CD8-positive, alpha-beta memory T cell (primary cell): ENCODE data around the gene DMRTC2. TPM values are rescaled to one million over a fixed set of nuclear protein-coding genes. Genes with fewer than 3 reads are reported as not detected.

Source experiments
- CTCF ChIA-PET: fragments of 350-600 bp; sonication (Branson Sonifier 250); formaldehyde crosslinking; loops from one replicate; lab custom pipeline; 2021; ENCODE audit warnings: antibody characterized with exemption; lab: Charles Lee
- POLR2A ChIA-PET: fragments of 350-600 bp; sonication (Branson Sonifier 250); formaldehyde crosslinking; loops from one replicate; lab custom pipeline; 2021; ENCODE audit warnings: antibody characterized with exemption; lab: Charles Lee
- DNase-seq, 5 donors: peaks; one replicate each; pipeline versions ENCODE4 v3.0.0 to v3.0.0-alpha.2; 2020 to 2022; ENCODE audit warnings: mixed read lengths in 1 of 5
- H3K27ac ChIP-seq: one replicate; pipeline ENCODE4 v1.7.0; 2013; ENCODE audit warnings: low read depth, mild to moderate bottlenecking, low read length, moderate library complexity
- H3K27me3 ChIP-seq: 2 replicates; pipeline ENCODE4 v1.7.0; 2013; ENCODE audit warnings: low read length, mild to moderate bottlenecking; ENCODE audit not compliant: insufficient read depth, poor library complexity, severe bottlenecking
- H3K36me3 ChIP-seq: 2 replicates; pipeline ENCODE4 v1.7.0; 2013; ENCODE audit warnings: mild to moderate bottlenecking, low read length, moderate library complexity; ENCODE audit not compliant: insufficient read depth
- H3K4me1 ChIP-seq: 2 replicates; pipeline ENCODE4 v1.7.0; 2013; ENCODE audit warnings: mild to moderate bottlenecking, low read length, moderate library complexity; ENCODE audit not compliant: insufficient read depth
- H3K4me3 ChIP-seq: 2 replicates; pipeline ENCODE4 v1.7.0; 2013; ENCODE audit warnings: mild to moderate bottlenecking, low read length
- H3K9me3 ChIP-seq: 2 replicates; pipeline ENCODE4 v1.7.0; 2013; ENCODE audit warnings: mild to moderate bottlenecking, low read length
- H3K27ac Mint-ChIP-seq, 8 donors: one replicate each; pipeline ENCODE4 v1.8.0; 2020 to 2021; ENCODE audit warnings: mixed read lengths in 8 of 8, mild to moderate bottlenecking in 6 of 8, inconsistent platforms in 3 of 8, moderate library complexity in 3 of 8
- H3K27me3 Mint-ChIP-seq, 2 donors: one replicate each; pipeline ENCODE4 v1.8.0; 2020 to 2021; ENCODE audit warnings: mixed read lengths in 2 of 2, mild to moderate bottlenecking in 1 of 2, moderate library complexity in 1 of 2
- H3K36me3 Mint-ChIP-seq, 3 donors: one replicate each; pipeline ENCODE4 v1.8.0; 2020 to 2021; ENCODE audit warnings: mixed read lengths in 3 of 3, inconsistent platforms in 1 of 3, mild to moderate bottlenecking in 1 of 3
- H3K4me1 Mint-ChIP-seq, 3 donors: one replicate each; pipeline ENCODE4 v1.8.0; 2020 to 2021; ENCODE audit warnings: mixed read lengths in 3 of 3, inconsistent platforms in 1 of 3, mild to moderate bottlenecking in 1 of 3
- H3K4me3 Mint-ChIP-seq, 7 donors: one replicate each; pipeline ENCODE4 v1.8.0; 2020 to 2021; ENCODE audit warnings: mixed read lengths in 7 of 7, mild to moderate bottlenecking in 6 of 7, moderate library complexity in 4 of 7, inconsistent platforms in 2 of 7
- H3K9me3 Mint-ChIP-seq, 5 donors: one replicate each; pipeline ENCODE4 v1.8.0; 2020 to 2022; ENCODE audit warnings: mixed read lengths in 5 of 5, mild to moderate bottlenecking in 3 of 5, moderate library complexity in 2 of 5, inconsistent platforms in 1 of 5
- polyA plus RNA-seq: library from polyadenylated mRNA; unstranded; fragments of 300-500 nt; fragmentation: Illumina TruSeq; gene quantifications from one replicate; pipeline ENCODE4 v1.2.3, GENCODE V29; 2021
- total RNA-seq, 2 experiments: library from RNA; stranded (reverse); gene quantifications; one replicate each; pipeline ENCODE4 v1.2.3, GENCODE V29; 2021

The DMRTC2 gene
- total and polyA plus RNA-seq, 3 experiments from 2014 or later: not detected

GRCh38 chr19:41883821-41884733 lies 39.2 kb downstream of the DMRTC2 start:
- Mint-ChIP-seq H3K27ac (peak overlapping the region; percentile 91 to 98 (median 97)), H3K27me3 (peaks cover 0 to 2% of the 10 kb centered on the region in 2 donors), H3K4me1 (peaks cover 54 to 65% (median 57%) of the 10 kb centered on the region in 3 donors), H3K9me3 (no peaks in the 10 kb centered on the region), H3K4me3 (peak overlapping the region; percentile 85 to 99 (median 94)), H3K36me3 (peaks cover 8 to 54% (median 9%) of the 10 kb centered on the region in 3 donors)
- H3K9me3 ChIP-seq: no peaks in the 10 kb centered on the region
- POLR2A ChIA-PET: interaction anchor here (0.6 to 10.3 kb wide), 7 partner anchors 10 to 61 kb away, joined by 3 to 190 read pairs (median 6); partner anchors contain the start of genes CD79A and RPS19
- peak overlapping the region; percentile 100 for H3K4me3 ChIP-seq
- peaks cover 62% of the 10 kb centered on the region for H3K4me1 ChIP-seq
- peak overlapping the region; percentile 90 for H3K27ac ChIP-seq
- H3K27me3 ChIP-seq: no peaks in the 10 kb centered on the region
- peaks cover 7% of the 10 kb centered on the region for H3K36me3 ChIP-seq
- CTCF ChIA-PET: interaction anchor here (0.8 to 13.0 kb wide), 6 partner anchors 14 to 68 kb away, joined by 3 to 227 read pairs (median 5); partner anchors contain the start of genes CD79A and RPS19
- peak; percentile 72 to 91 (median 83) for DNase-seq

- peaks cover 29% of the 10 kb centered on the region for H3K36me3 ChIP-seq
- ChIA-PET CTCF (interaction anchor here (1.1 to 13.0 kb wide), 9 partner anchors 16 to 64 kb away, joined by 4 to 227 read pairs (median 7); partner anchors contain the start of genes CD79A and RPS19), POLR2A (interaction anchor here (0.7 to 10.3 kb wide), 14 partner anchors 9 to 72 kb away, joined by 3 to 190 read pairs (median 7); partner anchors contain the start of genes CD79A, RABAC1 and RPS19)
- H3K4me1 Mint-ChIP-seq: peaks cover 59 to 70% (median 60%) of the 10 kb centered on the region in 3 donors
- peaks cover 13 to 81% (median 18%) of the 10 kb centered on the region in 3 donors for H3K36me3 Mint-ChIP-seq
- no peaks in the 10 kb centered on the region for H3K9me3 Mint-ChIP-seq
- H3K27ac Mint-ChIP-seq: peak overlapping the region; percentile 81 to 99 (median 97)
- H3K27me3 ChIP-seq: no peaks in the 10 kb centered on the region
- H3K4me3 ChIP-seq: peak overlapping the region; percentile 92
- H3K27me3 Mint-ChIP-seq: peaks cover 0 to 2% of the 10 kb centered on the region in 2 donors
- H3K27ac ChIP-seq: peak overlapping the region; percentile 89
- peaks cover 67% of the 10 kb centered on the region for H3K4me1 ChIP-seq
- DNase-seq: peak; percentile 61 to 95 (median 89)
- no peaks in the 10 kb centered on the region for H3K9me3 ChIP-seq
- H3K4me3 Mint-ChIP-seq: peak overlapping the region; percentile 85 to 99 (median 94)
Observed at GRCh38 chr19:41886761-41887710, 42.2 kb downstream of the DMRTC2 start.

GRCh38 chr19:41887711-41888382 lies 43.0 kb downstream of the DMRTC2 start:
- Mint-ChIP-seq H3K4me1 (peaks cover 54 to 69% (median 55%) of the 10 kb centered on the region in 3 donors), H3K27ac (peak overlapping the region; percentile 81 to 99 (median 97)), H3K9me3 (no peaks in the 10 kb centered on the region), H3K27me3 (peaks cover 0 to 2% of the 10 kb centered on the region in 2 donors), H3K36me3 (peaks cover 13 to 83% (median 18%) of the 10 kb centered on the region in 3 donors), H3K4me3 (peak overlapping the region; percentile 85 to 99 (median 94))
- peak; percentile 70 to 93 (median 85) for DNase-seq
- CTCF ChIA-PET: interaction anchor here (0.9 to 13.0 kb wide), 8 partner anchors 10 to 63 kb away, joined by 3 to 227 read pairs (median 6); partner anchors contain the start of genes CD79A and RPS19
- Histone ChIP-seq H3K27me3 (no peaks in the 10 kb centered on the region), H3K4me1 (peaks cover 69% of the 10 kb centered on the region), H3K36me3 (peaks cover 37% of the 10 kb centered on the region), H3K4me3 (peak overlapping the region; percentile 92), H3K27ac (peak overlapping the region; percentile 89), H3K9me3 (no peaks in the 10 kb centered on the region)
- POLR2A ChIA-PET: interaction anchor here (0.8 to 10.3 kb wide), 11 partner anchors 8 to 71 kb away, joined by 3 to 190 read pairs (median 11); partner anchors contain the start of genes CD79A, RABAC1 and RPS19

GRCh38 chr19:41888926-41889325 lies 44.1 kb downstream of the DMRTC2 start:
- peak in 2 of 5 donors; percentile 56 to 76 for DNase-seq
- no peaks in the 10 kb centered on the region for H3K9me3 ChIP-seq
- ChIA-PET CTCF (interaction anchor here (1.3 to 13.0 kb wide), 6 partner anchors 14 to 56 kb away, joined by 3 to 227 read pairs (median 32); partner anchors contain the start of genes CD79A and RPS19), POLR2A (interaction anchor here (1.1 to 10.3 kb wide), 7 partner anchors 10 to 59 kb away, joined by 3 to 190 read pairs (median 11); partner anchors contain the start of gene CD79A)
- Mint-ChIP-seq H3K4me1 (peaks cover 59 to 74% (median 61%) of the 10 kb centered on the region in 3 donors), H3K4me3 (peak overlapping the region; percentile 85 to 99 (median 94)), H3K36me3 (peaks cover 14 to 81% (median 20%) of the 10 kb centered on the region in 3 donors), H3K27me3 (peaks cover 0 to 2% of the 10 kb centered on the region in 2 donors), H3K27ac (peak overlapping the region; percentile 81 to 98 (median 95)), H3K9me3 (no peaks in the 10 kb centered on the region)
- peak overlapping the region; percentile 92 for H3K4me3 ChIP-seq
- no peak overlapping the region for H3K27ac ChIP-seq
- peaks cover 40% of the 10 kb centered on the region for H3K36me3 ChIP-seq
- H3K4me1 ChIP-seq: peaks cover 73% of the 10 kb centered on the region
- H3K27me3 ChIP-seq: no peaks in the 10 kb centered on the region

GRCh38 chr19:41889896-41890295 lies 45.1 kb downstream of the DMRTC2 start:
- Mint-ChIP-seq H3K36me3 (peaks cover 15 to 77% (median 23%) of the 10 kb centered on the region in 3 donors), H3K9me3 (no peaks in the 10 kb centered on the region), H3K4me3 (peak overlapping the region; percentile 24 to 99 (median 85)), H3K4me1 (peaks cover 62 to 78% (median 65%) of the 10 kb centered on the region in 3 donors), H3K27ac (peak overlapping the region; percentile 52 to 98 (median 86)), H3K27me3 (peaks cover 0 to 2% of the 10 kb centered on the region in 2 donors)
- ChIA-PET CTCF (interaction anchor here (4.0 to 13.0 kb wide), 4 partner anchors 13 to 55 kb away, joined by 12 to 227 read pairs (median 69); partner anchors contain the start of genes CD79A and RPS19), POLR2A (interaction anchor here (0.6 to 10.3 kb wide), 7 partner anchors 13 to 39 kb away, joined by 4 to 190 read pairs (median 8); partner anchors contain the start of genes CD79A and RPS19)
- H3K4me3 ChIP-seq: no peak overlapping the region
- no peak overlapping the region for H3K27ac ChIP-seq
- peaks cover 50% of the 10 kb centered on the region for H3K36me3 ChIP-seq
- no peaks in the 10 kb centered on the region for H3K9me3 ChIP-seq
- H3K4me1 ChIP-seq: peaks cover 79% of the 10 kb centered on the region
- peak in 1 of 5 donors; percentile 40 for DNase-seq
- no peaks in the 10 kb centered on the region for H3K27me3 ChIP-seq

GRCh38 chr19:41890936-41891335 lies 46.1 kb downstream of the DMRTC2 start:
- Mint-ChIP-seq H3K4me1 (peaks cover 64 to 80% (median 65%) of the 10 kb centered on the region in 3 donors), H3K27ac (peak overlapping the region in 5 of 8 donors; percentile 56 to 94 (median 91)), H3K27me3 (peaks cover 0 to 2% of the 10 kb centered on the region in 2 donors), H3K4me3 (peak overlapping the region in 1 of 7 donors; percentile 48), H3K9me3 (no peaks in the 10 kb centered on the region), H3K36me3 (peaks cover 16 to 80% (median 27%) of the 10 kb centered on the region in 3 donors)
- CTCF ChIA-PET: interaction anchor here (1.5 to 13.0 kb wide), 5 partner anchors 12 to 54 kb away, joined by 4 to 227 read pairs (median 12); partner anchors contain the start of genes CD79A and RPS19
- DNase-seq: no peak
- Histone ChIP-seq H3K4me1 (peaks cover 82% of the 10 kb centered on the region), H3K27me3 (no peaks in the 10 kb centered on the region), H3K4me3 (no peak overlapping the region), H3K27ac (no peak overlapping the region), H3K9me3 (no peaks in the 10 kb centered on the region), H3K36me3 (peaks cover 60% of the 10 kb centered on the region)
- POLR2A ChIA-PET: interaction anchor here (0.7 to 10.3 kb wide), 4 partner anchors 16 to 54 kb away, joined by 3 to 190 read pairs (median 25); partner anchors contain the start of genes CD79A and RPS19
